Keratinocyte (primary cell): ENCODE data around the gene C1S. TPM values are rescaled to one million over a fixed set of nuclear protein-coding genes. Genes with fewer than 3 reads are reported as not detected.

Experiments used
- DNase-seq: peaks from one replicate; pipeline ENCODE4 v3.0.0-alpha.2; 2011; ENCODE audit warnings: low read depth, missing footprints, low spot score
- FAIRE-seq: peaks from 2 replicates; lab custom pipeline; 2011; peaks lifted over from hg19 to GRCh38; lab: Jason Lieb, UNC
- H2AFZ ChIP-seq: 2 replicates; pipeline ENCODE4 v1.6.0; 2012; ENCODE audit warnings: low read length, control low read depth, inconsistent platforms; ENCODE audit not compliant: control insufficient read depth
- H3K27ac ChIP-seq: 2 replicates; pipeline ENCODE4 v1.5.1; 2011; ENCODE audit warnings: low read length; ENCODE audit not compliant: control insufficient read depth, insufficient read depth
- H3K27me3 ChIP-seq: 3 replicates; pipeline ENCODE4 v1.6.0; 2011; ENCODE audit warnings: low read length; ENCODE audit not compliant: control insufficient read depth, insufficient read depth; ENCODE audit errors: extremely low read depth
- H3K36me3 ChIP-seq, 2 experiments: 2 replicates in 1 of 2; 3 replicates in 1 of 2; pipeline ENCODE4 v1.5.1; 2011; ENCODE audit warnings: low read length in 2 of 2, mild to moderate bottlenecking in 1 of 2; ENCODE audit not compliant: control insufficient read depth in 2 of 2, insufficient read depth in 2 of 2; ENCODE audit errors: extremely low read depth in 1 of 2
- H3K4me1 ChIP-seq: 3 replicates; pipeline ENCODE4 v1.5.1; 2011; ENCODE audit warnings: low read length; ENCODE audit not compliant: control insufficient read depth, insufficient read depth; ENCODE audit errors: extremely low read depth
- H3K4me2 ChIP-seq: 3 replicates; pipeline ENCODE4 v1.6.0; 2011; ENCODE audit warnings: low read depth, low read length; ENCODE audit not compliant: control insufficient read depth, insufficient read depth; ENCODE audit errors: extremely low read depth
- H3K4me3 ChIP-seq, 3 experiments: fragments of 200-600 bp in 1 of 3; sonication (generic) in 1 of 3; 2 replicates in 2 of 3; 3 replicates in 1 of 3; pipeline ENCODE4 v1.5.1; 2011 to 2016; ENCODE audit warnings: low read length in 3 of 3, mild to moderate bottlenecking in 3 of 3, control low read depth in 2 of 3, inconsistent platforms in 1 of 3, low read depth in 1 of 3, mixed read lengths in 1 of 3, mixed run types in 1 of 3, moderate library complexity in 1 of 3; ENCODE audit not compliant: control insufficient read depth in 2 of 3, insufficient read depth in 2 of 3; ENCODE audit errors: extremely low read depth in 1 of 3
- H3K79me2 ChIP-seq: 2 replicates; pipeline ENCODE4 v1.6.0; 2012; ENCODE audit warnings: low read length; ENCODE audit not compliant: control insufficient read depth, insufficient read depth
- H3K9ac ChIP-seq: 3 replicates; pipeline ENCODE4 v1.6.0; 2011; ENCODE audit warnings: low read length; ENCODE audit not compliant: control insufficient read depth, insufficient read depth; ENCODE audit errors: extremely low read depth
- H3K9me1 ChIP-seq: 3 replicates; pipeline ENCODE4 v1.6.0; 2011; ENCODE audit warnings: low read length; ENCODE audit not compliant: control insufficient read depth, insufficient read depth; ENCODE audit errors: extremely low read depth
- H3K9me3 ChIP-seq: 2 replicates; pipeline ENCODE4 v1.5.1; 2012; ENCODE audit warnings: low read depth, low read length; ENCODE audit not compliant: control insufficient read depth
- H4K20me1 ChIP-seq: 3 replicates; pipeline ENCODE4 v1.6.0; 2011; ENCODE audit warnings: low read length; ENCODE audit not compliant: control insufficient read depth, insufficient read depth; ENCODE audit errors: extremely low read depth
- EZH2 ChIP-seq: IDR thresholded peaks from one replicate; pipeline ENCODE4 v1.6.1; 2012; ENCODE audit warnings: inconsistent platforms, mild to moderate bottlenecking, low read length, moderate library complexity
- dilution Hi-C: fragments of 300-500 bp; cut with MboI; formaldehyde crosslinking; loops from one replicate; pipeline ENCODE4 v1.7.0; 2020; ENCODE audit warnings: low sequenced_read_pairs; ENCODE audit not compliant: extremely low pct_ligation_motif_present
- polyA plus RNA-seq, 5 experiments: library from polyadenylated mRNA; depleted of rRNA in 3 of 5; stranded (reverse) in 3 of 5; stranded (forward) in 1 of 5; unstranded in 1 of 5; fragments of >200 nt; gene quantifications; 1 replicate in 1 of 5; 2 replicates in 3 of 5; 3 replicates in 1 of 5; pipeline versions ENCODE4 v1.2.1 to v1.2.3, GENCODE V29; 2011 to 2012; ENCODE audit warnings: missing spikeins in 2 of 5, low read depth in 1 of 5, low replicate concordance in 1 of 5
- TF ChIP-seq, protein P1 (sequence below), 3 experiments: IDR thresholded peaks in 1 of 3; conservative IDR thresholded peaks in 1 of 3; optimal IDR thresholded peaks in 1 of 3; 2 replicates in 2 of 3; 3 replicates in 1 of 3; pipeline versions ENCODE3 to v1.5.1; 2011; ENCODE audit warnings: low read length in 3 of 3, mild to moderate bottlenecking in 3 of 3, moderate library complexity in 2 of 3, control low read depth in 1 of 3, inconsistent platforms in 1 of 3; ENCODE audit not compliant: insufficient read depth in 2 of 3; ENCODE audit errors: extremely low read depth in 1 of 3

C1S gene
- polyA plus RNA-seq, 1 donor (not counting 4 experiments of a cell fraction or from before 2014, with no cell fraction given): 2.6 TPM

DNA sequence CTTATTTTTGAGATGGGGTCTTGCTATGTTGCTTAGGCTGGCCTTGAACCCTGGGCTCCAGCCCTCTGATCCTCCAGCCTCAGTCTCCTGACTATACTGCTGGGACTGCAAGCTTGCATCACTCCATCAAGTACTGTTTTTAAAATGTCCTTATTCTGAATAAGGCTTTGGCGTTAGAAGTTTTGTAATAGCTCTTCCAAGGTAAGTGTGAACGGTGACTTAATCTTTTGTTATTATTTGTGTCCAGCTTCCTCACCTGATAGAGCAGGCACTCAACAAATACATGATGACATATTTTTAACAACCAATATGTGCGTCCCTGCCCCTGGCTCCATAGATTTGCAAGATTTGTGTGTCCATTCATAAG is 47.1 kb downstream of the C1S start:
- H3K27me3 ChIP-seq: no peaks in the 10 kb centered on the region
- peaks cover 0 to 7% of the 10 kb centered on the region in 2 experiments for H3K36me3 ChIP-seq
- peak overlapping the region; percentile 68 to 90 (median 90) for H3K4me3 ChIP-seq
- H3K4me1 ChIP-seq: peaks cover 6% of the 10 kb centered on the region
- H3K79me2 ChIP-seq: peaks cover 34% of the 10 kb centered on the region
- TF ChIP-seq EZH2: no peak
- TF ChIP-seq, protein P1, sequence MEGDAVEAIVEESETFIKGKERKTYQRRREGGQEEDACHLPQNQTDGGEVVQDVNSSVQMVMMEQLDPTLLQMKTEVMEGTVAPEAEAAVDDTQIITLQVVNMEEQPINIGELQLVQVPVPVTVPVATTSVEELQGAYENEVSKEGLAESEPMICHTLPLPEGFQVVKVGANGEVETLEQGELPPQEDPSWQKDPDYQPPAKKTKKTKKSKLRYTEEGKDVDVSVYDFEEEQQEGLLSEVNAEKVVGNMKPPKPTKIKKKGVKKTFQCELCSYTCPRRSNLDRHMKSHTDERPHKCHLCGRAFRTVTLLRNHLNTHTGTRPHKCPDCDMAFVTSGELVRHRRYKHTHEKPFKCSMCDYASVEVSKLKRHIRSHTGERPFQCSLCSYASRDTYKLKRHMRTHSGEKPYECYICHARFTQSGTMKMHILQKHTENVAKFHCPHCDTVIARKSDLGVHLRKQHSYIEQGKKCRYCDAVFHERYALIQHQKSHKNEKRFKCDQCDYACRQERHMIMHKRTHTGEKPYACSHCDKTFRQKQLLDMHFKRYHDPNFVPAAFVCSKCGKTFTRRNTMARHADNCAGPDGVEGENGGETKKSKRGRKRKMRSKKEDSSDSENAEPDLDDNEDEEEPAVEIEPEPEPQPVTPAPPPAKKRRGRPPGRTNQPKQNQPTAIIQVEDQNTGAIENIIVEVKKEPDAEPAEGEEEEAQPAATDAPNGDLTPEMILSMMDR (optimal IDR thresholded peaks at IDR 0.05 in 1 of 3, IDR thresholded peaks at IDR 0.05 in 1 of 3, conservative IDR thresholded peaks at IDR 0.05 in 1 of 3; ENCODE audit: extremely low read depth in 1 of 3, insufficient read depth in 2 of 3, low read length in 3 of 3): no peak
- H3K9me3 ChIP-seq: no peaks in the 10 kb centered on the region
- peaks cover 3% of the 10 kb centered on the region for H4K20me1 ChIP-seq
- H3K9ac ChIP-seq: peak overlapping the region; percentile 98
- peak overlapping the region; percentile 86 for H2AFZ ChIP-seq
- peak overlapping the region; percentile 94 for H3K4me2 ChIP-seq
- no peaks in the 10 kb centered on the region for H3K9me1 ChIP-seq
- FAIRE-seq (peak; percentile 41), DNase-seq (no peak)
- dilution Hi-C loops: no loop called here
- H3K27ac ChIP-seq: peak overlapping the region; percentile 95

DNA sequence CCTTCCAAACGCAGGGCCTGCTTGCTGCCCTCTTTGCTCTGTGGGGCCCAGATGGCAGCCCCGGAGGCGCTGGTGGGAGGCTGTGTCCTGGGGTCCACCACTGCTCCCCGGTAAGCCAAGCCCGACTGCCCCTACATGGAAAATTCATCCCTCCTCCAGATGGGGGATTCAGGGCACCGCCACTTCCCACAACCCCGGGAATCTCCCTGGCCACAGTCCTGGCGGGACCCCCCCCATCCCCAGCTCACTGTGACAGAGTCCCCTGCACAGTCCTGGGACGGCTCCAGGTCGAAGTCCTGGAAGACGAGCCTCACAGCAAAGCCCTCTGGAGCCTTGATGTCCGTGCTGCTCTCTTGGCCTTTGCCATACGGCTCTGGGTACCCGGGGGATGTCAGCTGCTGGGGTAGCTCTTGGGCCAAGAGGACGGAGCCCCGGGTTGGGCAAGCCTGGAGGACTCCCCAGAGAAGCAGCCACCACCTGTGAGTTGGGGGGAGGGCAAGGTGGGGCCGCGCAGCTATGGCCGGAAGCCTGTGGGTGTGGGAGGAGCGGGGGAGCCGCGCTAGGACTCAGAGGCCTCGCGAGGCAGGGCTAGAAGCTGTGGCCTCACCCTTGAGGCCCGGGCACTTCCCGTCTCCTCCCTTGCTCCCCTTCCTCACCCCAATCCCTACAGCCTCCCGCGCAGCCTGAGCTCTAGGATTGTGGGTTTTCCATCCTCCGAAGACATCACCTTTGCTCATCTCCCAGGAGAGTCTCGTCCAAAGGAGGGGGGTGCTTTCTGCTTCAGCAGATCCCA is 47.7 kb downstream of the C1S start:
- Histone ChIP-seq H3K4me2 (peak overlapping the region; percentile 94), H3K9me1 (no peaks in the 10 kb centered on the region), H2AFZ (peak overlapping the region; percentile 86), H3K4me1 (peaks cover 6% of the 10 kb centered on the region), H3K9ac (peak overlapping the region; percentile 98), H3K36me3 (peaks cover 0 to 7% of the 10 kb centered on the region in 2 experiments), H3K4me3 (peak overlapping the region; percentile 68 to 90 (median 90)), H3K79me2 (peaks cover 34% of the 10 kb centered on the region), H4K20me1 (peaks cover 3% of the 10 kb centered on the region), H3K27me3 (no peaks in the 10 kb centered on the region), H3K9me3 (no peaks in the 10 kb centered on the region), H3K27ac (peak overlapping the region; percentile 95)
- TF ChIP-seq, protein P1 (optimal IDR thresholded peaks at IDR 0.05 in 1 of 3, IDR thresholded peaks at IDR 0.05 in 1 of 3, conservative IDR thresholded peaks at IDR 0.05 in 1 of 3; ENCODE audit: extremely low read depth in 1 of 3, insufficient read depth in 2 of 3, low read length in 3 of 3): no peak
- TF ChIP-seq EZH2: no peak
- FAIRE-seq (peak; percentile 53), DNase-seq (peak; percentile 53)
- dilution Hi-C loops: no loop called here
